ENCODE data around the gene ITIH2.

DNA sequence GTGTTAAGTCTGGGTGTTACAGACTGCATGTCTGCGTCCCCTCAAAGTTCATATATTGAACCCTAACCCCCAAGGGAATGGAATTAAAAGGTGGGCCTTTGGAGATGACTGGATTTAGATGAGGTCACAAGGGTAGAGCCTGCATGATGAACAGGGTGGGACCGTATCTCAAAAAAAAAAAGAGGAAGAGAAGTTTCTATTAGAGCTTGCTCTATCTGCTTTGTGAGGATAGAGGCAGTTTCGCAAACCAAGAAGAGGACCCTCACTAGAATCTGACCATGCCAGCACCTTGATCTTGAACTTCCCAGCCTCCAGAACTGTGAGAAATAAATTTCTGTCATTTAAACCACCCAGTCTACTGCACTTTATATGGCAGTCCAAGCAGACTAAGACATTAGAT lies 83.3 kb downstream of the ITIH2 start:
- TF ChIP-seq, protein P1, sequence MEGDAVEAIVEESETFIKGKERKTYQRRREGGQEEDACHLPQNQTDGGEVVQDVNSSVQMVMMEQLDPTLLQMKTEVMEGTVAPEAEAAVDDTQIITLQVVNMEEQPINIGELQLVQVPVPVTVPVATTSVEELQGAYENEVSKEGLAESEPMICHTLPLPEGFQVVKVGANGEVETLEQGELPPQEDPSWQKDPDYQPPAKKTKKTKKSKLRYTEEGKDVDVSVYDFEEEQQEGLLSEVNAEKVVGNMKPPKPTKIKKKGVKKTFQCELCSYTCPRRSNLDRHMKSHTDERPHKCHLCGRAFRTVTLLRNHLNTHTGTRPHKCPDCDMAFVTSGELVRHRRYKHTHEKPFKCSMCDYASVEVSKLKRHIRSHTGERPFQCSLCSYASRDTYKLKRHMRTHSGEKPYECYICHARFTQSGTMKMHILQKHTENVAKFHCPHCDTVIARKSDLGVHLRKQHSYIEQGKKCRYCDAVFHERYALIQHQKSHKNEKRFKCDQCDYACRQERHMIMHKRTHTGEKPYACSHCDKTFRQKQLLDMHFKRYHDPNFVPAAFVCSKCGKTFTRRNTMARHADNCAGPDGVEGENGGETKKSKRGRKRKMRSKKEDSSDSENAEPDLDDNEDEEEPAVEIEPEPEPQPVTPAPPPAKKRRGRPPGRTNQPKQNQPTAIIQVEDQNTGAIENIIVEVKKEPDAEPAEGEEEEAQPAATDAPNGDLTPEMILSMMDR (conservative IDR thresholded peaks at IDR 0.05; ENCODE audit: low read depth, low read length): no peak
- no peak for TF ChIP-seq EZH2 (IDR thresholded peaks at IDR 0.05; ENCODE audit: low read length, unreplicated experiment)

All from PC-3 (cell line).